Uterus (tissue), 4 donors: ENCODE measurements around the gene SLC22A16. TPM values are rescaled to one million over a fixed set of nuclear protein-coding genes. Genes with fewer than 3 reads are reported as not detected.

Experiments used
- DNase-seq, 2 donors: peaks; one replicate each; pipeline ENCODE4 v3.0.0-alpha.2; 2019 to 2020
- H3K27ac ChIP-seq, 2 donors: fragments of 200-600 bp; sonication (generic); 1 replicate in 1 of 2; 2 replicates in 1 of 2; pipeline ENCODE4 v1.5.1; 2016 to 2018
- H3K27me3 ChIP-seq, 2 donors: fragments of 200-600 bp; sonication (generic); one replicate each; pipeline ENCODE4 v1.5.1; 2018 to 2019; ENCODE audit warnings: control low read depth in 1 of 2
- H3K36me3 ChIP-seq, 2 donors: fragments of 200-600 bp; sonication (generic); one replicate each; pipeline ENCODE4 v1.5.1; 2019; ENCODE audit warnings: control low read depth in 1 of 2
- H3K4me1 ChIP-seq, 2 donors: fragments of 200-600 bp; sonication (generic); one replicate each; pipeline ENCODE4 v1.5.1; 2018 to 2019; ENCODE audit warnings: control low read depth in 1 of 2
- H3K4me3 ChIP-seq, 2 donors: fragments of 200-600 bp; sonication (generic); 1 replicate in 1 of 2; 2 replicates in 1 of 2; pipeline ENCODE4 v1.5.1; 2018 to 2019; ENCODE audit warnings: mild to moderate bottlenecking in 1 of 2
- H3K9me3 ChIP-seq, 2 donors: fragments of 200-600 bp; sonication (generic); one replicate each; pipeline ENCODE4 v1.5.1; 2019; ENCODE audit warnings: control low read depth in 1 of 2
- CTCF ChIP-seq, 4 experiments: fragments of 200-600 bp in 2 of 4; fragments of 450-650 bp in 2 of 4; sonication (generic) in 2 of 4; IDR thresholded peaks; one replicate each; pipeline ENCODE4 v1.5.1; 2016 to 2019; ENCODE audit warnings: antibody characterized with exemption in 4 of 4, mild to moderate bottlenecking in 2 of 4, moderate library complexity in 1 of 4
- POLR2A ChIP-seq, 2 donors: fragments of 450-650 bp; IDR thresholded peaks; one replicate each; pipeline ENCODE4 v1.6.1; 2016; ENCODE audit warnings: antibody characterized with exemption in 2 of 2, mild to moderate bottlenecking in 1 of 2, moderate library complexity in 1 of 2
- intact Hi-C: fragments of 100-400 bp; cut with DNase I; formaldehyde crosslinking; loops from one replicate; pipeline ENCODE4 v1.15.1; 2023; ENCODE audit warnings: low total_unique reads
- total RNA-seq, 4 donors: library from RNA; depleted of rRNA in 3 of 4; stranded (reverse); fragments of >200 nt in 3 of 4; gene quantifications; one replicate each; pipeline versions ENCODE4 v1.1.0 to v1.2.4, GENCODE V29; 2014 to 2023
- donor health status: DM: yes; HTN: yes; CAD: no.

The SLC22A16 gene
- total RNA-seq, 4 donors from 2014 or later = 2.9 to 10.8 TPM; not detected in 2

GRCh38 chr6:110522427-110522826, 46.0 kb upstream of the SLC22A16 start:
- Histone ChIP-seq H3K9me3 (no peaks in the 10 kb centered on the region), H3K4me3 (no peak overlapping the region), H3K4me1 (no peaks in the 10 kb centered on the region), H3K27ac (no peak overlapping the region), H3K27me3 (no peaks in the 10 kb centered on the region), H3K36me3 (no peaks in the 10 kb centered on the region)
- intact Hi-C loops = no loop called here
- no peak for TF ChIP-seq POLR2A (IDR thresholded peaks at IDR 0.05)
- no peak for TF ChIP-seq CTCF (IDR thresholded peaks at IDR 0.05)
- no peak for DNase-seq

GRCh38 chr6:110520992-110521543, 44.7 kb upstream of the SLC22A16 start:
- TF ChIP-seq POLR2A (IDR thresholded peaks at IDR 0.05) (no peak), CTCF (IDR thresholded peaks at IDR 0.05) (no peak)
- no peaks in the 10 kb centered on the region for H3K27me3 ChIP-seq
- DNase-seq = no peak
- no peaks in the 10 kb centered on the region for H3K9me3 ChIP-seq
- H3K4me1 ChIP-seq = no peaks in the 10 kb centered on the region
- H3K36me3 ChIP-seq = no peaks in the 10 kb centered on the region
- intact Hi-C loops = no loop called here
- H3K27ac ChIP-seq = no peak overlapping the region
- no peak overlapping the region for H3K4me3 ChIP-seq

GRCh38 chr6:110520209-110520965, 44.0 kb upstream of the SLC22A16 start:
- no peak overlapping the region for H3K27ac ChIP-seq
- no peaks in the 10 kb centered on the region for H3K27me3 ChIP-seq
- TF ChIP-seq CTCF (IDR thresholded peaks at IDR 0.05) (no peak), POLR2A (IDR thresholded peaks at IDR 0.05) (no peak)
- intact Hi-C loops = no loop called here
- no peaks in the 10 kb centered on the region for H3K9me3 ChIP-seq
- no peaks in the 10 kb centered on the region for H3K36me3 ChIP-seq
- H3K4me1 ChIP-seq = no peaks in the 10 kb centered on the region
- H3K4me3 ChIP-seq = no peak overlapping the region
- DNase-seq = no peak

- no peak overlapping the region for H3K4me3 ChIP-seq
- no peak overlapping the region for H3K27ac ChIP-seq
- H3K4me1 ChIP-seq = no peaks in the 10 kb centered on the region
- TF ChIP-seq CTCF (IDR thresholded peaks at IDR 0.05) = no peak
- H3K27me3 ChIP-seq = no peaks in the 10 kb centered on the region
- DNase-seq = no peak
- intact Hi-C loops = no loop called here
- no peaks in the 10 kb centered on the region for H3K36me3 ChIP-seq
- H3K9me3 ChIP-seq = no peaks in the 10 kb centered on the region
Measured at GRCh38 chr6:110517601-110518281, 41.3 kb upstream of the SLC22A16 start.

GRCh38 chr6:110517034-110517433, 40.6 kb upstream of the SLC22A16 start:
- H3K9me3 ChIP-seq = no peaks in the 10 kb centered on the region
- H3K4me1 ChIP-seq = no peaks in the 10 kb centered on the region
- H3K27ac ChIP-seq = no peak overlapping the region
- no peak for DNase-seq
- no peaks in the 10 kb centered on the region for H3K27me3 ChIP-seq
- H3K36me3 ChIP-seq = no peaks in the 10 kb centered on the region
- H3K4me3 ChIP-seq = no peak overlapping the region
- TF ChIP-seq POLR2A (IDR thresholded peaks at IDR 0.05) = no peak
- no peak for TF ChIP-seq CTCF (IDR thresholded peaks at IDR 0.05)
- intact Hi-C loops = no loop called here
